NCI-H2081 treated with DMSO at 0.1 percent for 48 hours (cell line): ENCODE data around the gene FLYWCH1.
"Not testable (repeated sequence)": the region's sequence is repeated elsewhere in the genome, so short reads cannot be mapped to it uniquely, and the experiment has no call there.

ENCODE experiments used
- DNase-seq: peaks from one replicate; lab custom pipeline; 2025; lab: John Stamatoyannopoulos, UW

FLYWCH1 gene

GRCh38 chr16:2927010-2927646 lies 15.4 kb downstream of the FLYWCH1 start:
- peak; percentile 15 for DNase-seq

- DNase-seq = not testable (repeated sequence)
Measured at GRCh38 chr16:2928151-2928550, 16.4 kb downstream of the FLYWCH1 start.

DNA sequence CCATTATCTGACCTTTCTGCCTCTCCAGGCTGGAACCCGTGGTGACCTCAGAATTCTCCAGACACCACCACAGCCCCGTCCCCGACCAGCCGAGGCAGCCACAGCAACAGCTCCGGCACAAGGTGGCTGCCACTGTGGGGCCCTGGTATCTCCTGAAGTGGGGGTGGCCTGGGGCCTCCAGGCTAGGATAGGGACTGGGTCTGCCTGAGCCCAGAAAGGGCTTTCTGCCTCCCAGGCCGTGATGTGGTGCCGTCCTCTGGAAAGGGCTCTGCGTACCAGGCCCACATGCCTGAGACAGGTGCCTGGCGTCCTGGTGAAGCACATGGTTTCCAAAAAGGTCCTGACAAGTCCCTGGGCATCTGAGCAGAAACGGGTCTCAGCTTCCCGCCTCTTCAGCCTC lies 17.1 kb downstream of the FLYWCH1 start:
- no peak for DNase-seq

DNA sequence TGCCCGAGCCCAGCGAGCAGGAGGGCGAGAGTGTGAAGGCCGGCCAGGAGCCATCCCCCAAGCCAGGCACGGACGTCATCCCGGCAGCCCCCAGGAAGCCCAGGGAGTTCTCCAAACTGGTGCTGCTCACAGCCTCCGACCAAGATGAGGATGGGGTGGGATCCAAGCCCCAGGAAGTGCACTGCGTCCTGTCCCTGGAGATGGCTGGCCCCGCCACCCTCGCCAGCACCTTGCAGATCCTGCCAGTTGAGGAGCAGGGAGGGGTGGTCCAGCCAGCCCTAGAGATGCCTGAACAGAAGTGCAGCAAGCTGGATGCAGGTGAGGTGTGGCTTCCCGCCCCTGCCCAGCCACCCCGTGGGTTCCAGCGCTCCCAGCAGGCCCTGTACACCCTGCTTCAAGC lies 18.0 kb downstream of the FLYWCH1 start:
- DNase-seq = no peak

DNA sequence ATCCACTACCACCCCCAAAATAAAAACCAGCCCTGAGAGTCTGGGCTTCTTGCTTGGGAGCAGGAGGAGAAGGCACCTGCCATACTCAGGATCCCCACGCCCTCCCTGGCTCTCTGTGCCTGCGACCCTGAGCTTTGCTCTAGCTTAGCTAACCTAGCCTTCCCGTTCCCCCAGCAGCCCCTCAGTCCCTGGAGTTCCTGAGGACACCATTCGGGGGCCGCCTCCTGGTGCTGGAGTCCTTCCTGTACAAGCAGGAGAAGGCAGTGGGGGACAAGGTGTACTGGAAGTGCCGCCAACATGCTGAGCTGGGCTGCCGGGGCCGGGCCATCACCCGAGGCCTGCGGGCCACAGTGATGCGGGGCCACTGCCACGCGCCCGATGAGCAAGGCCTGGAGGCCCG lies 18.5 kb downstream of the FLYWCH1 start:
- no peak for DNase-seq

DNA sequence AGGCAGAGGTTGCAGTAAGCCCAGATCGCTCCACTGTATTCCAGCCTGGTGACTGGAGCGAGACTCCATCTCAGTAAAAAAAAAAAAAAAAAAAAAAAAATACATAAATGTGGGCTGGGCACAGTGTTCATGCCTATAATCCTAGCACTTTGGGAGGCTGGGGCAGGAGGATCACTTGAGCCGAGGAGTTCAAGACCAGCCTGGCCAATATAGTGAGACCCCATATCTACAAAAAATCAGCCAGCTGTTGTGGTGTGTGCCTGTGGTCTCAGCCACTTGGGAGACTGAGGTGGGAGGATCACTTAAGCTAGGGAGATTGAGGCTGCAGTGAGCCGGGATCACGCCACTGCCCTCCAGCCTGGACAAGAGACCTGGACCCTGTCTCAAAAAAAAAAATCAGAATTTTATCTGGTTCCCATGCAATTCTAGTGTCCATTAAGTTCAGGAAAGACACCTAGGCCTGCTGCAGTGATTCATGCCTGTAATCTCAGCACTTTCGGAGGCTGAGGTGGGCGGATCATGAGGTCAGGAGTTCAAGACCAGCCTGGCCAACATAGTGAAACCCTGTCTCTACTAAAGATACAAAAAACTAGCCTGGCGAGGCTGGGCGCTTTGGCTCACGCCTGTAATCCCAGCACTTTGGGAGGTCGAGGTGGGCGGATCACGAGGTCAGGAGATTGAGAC lies 19.6 kb downstream of the FLYWCH1 start:
- DNase-seq = not testable (repeated sequence)

GRCh38 chr16:2933136-2933535 lies 21.4 kb downstream of the FLYWCH1 start:
- no peak for DNase-seq

DNA sequence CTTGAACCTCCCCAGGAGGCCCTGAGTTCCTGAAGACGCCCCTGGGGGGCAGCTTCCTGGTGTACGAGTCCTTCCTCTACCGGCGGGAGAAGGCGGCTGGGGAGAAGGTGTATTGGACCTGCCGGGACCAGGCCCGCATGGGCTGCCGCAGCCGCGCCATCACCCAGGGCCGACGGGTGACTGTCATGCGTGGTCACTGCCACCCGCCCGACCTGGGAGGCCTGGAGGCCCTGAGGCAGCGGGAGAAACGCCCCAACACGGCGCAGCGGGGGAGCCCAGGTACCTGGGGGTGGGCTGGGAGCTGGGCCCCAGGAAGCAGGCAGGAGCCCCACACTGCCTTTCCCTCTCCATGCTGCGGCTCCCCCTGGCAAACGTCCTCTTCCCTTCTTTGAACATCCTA lies 22.0 kb downstream of the FLYWCH1 start:
- no peak for DNase-seq

GRCh38 chr16:2934450-2934849 lies 22.7 kb downstream of the FLYWCH1 start:
- no peak for DNase-seq

GRCh38 chr16:2936436-2937011 lies 24.8 kb downstream of the FLYWCH1 start:
- no peak for DNase-seq

DNA sequence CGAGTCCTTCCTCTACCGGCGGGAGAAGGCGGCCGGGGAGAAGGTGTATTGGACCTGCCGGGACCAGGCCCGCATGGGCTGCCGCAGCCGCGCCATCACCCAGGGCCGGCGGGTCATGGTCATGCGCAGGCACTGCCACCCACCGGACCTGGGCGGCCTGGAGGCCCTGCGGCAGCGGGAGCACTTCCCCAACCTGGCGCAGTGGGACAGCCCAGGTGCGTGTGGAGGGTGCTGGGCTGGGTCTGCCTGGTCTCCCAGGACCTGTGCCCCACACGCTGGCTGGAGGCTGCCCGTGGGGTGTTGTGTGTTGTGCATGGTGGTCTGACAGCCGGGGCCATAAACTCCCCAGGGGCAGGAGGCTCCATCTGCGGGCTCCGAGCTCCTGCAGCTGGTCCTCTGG lies 25.4 kb downstream of the FLYWCH1 start:
- DNase-seq = no peak

GRCh38 chr16:2938206-2938605 lies 26.5 kb downstream of the FLYWCH1 start:
- no peak for DNase-seq

DNA sequence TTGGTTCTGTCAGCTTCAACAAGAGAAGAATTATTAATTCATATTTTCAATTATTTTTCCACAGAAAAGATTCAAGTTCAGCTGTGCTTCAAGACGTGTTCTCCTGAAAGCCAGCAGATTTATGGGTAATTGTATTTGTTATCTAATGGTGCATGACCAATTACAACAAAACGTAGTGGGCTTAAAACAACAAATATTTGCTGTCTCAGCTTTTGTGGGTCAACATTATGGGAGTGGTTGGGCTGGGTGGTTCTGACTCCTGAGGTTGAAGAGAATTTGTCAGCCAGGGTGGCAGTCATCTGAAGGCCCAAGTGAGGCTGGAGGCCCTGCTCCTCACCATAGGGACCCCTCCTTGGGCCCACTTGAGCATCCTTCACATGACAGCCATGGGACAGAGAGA lies 28.2 kb downstream of the FLYWCH1 start:
- DNase-seq = no peak

DNA sequence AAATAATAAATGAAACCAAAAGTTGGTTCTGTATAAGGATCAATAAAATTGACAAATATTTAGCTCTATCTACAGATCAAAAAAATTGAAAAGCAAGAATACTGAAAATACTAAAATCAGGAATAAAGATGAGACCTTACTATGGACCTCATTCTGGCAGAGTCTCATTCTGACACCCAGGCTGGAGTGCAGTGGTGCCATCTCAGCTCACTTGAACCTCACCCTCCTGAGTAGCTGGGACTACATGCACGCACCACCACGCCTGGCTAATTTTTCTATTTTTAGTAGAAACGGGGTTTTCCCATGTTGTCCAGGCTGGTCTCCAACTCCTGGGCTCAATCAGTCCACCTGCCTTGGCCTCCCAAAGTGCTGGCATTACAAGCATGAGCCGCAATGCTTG lies 30.3 kb downstream of the FLYWCH1 start:
- no peak for DNase-seq

DNA sequence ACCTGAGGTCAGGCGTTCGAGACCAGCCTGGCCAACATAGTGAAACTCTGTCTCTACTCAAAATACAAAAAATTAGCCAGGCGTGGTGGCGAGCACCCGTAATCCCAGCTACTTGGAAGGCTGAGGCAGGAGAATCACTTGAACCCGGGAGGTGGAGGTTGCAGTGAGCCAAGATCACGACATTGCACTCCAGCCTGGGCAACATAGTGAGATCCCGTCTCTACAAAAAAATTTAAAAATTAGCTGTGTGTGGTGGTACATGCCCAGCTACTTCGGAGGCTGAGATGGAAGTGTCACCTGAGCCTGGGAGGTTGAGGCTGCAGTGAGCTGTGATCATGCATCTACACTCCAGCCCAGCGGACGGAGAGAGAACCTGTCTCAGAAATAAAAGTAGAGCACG lies 32.0 kb downstream of the FLYWCH1 start:
- not testable (repeated sequence) for DNase-seq

GRCh38 chr16:2946649-2947048 lies 34.9 kb downstream of the FLYWCH1 start:
- DNase-seq = no peak

GRCh38 chr16:2948807-2949704 lies 37.3 kb downstream of the FLYWCH1 start:
- DNase-seq = no peak

DNA sequence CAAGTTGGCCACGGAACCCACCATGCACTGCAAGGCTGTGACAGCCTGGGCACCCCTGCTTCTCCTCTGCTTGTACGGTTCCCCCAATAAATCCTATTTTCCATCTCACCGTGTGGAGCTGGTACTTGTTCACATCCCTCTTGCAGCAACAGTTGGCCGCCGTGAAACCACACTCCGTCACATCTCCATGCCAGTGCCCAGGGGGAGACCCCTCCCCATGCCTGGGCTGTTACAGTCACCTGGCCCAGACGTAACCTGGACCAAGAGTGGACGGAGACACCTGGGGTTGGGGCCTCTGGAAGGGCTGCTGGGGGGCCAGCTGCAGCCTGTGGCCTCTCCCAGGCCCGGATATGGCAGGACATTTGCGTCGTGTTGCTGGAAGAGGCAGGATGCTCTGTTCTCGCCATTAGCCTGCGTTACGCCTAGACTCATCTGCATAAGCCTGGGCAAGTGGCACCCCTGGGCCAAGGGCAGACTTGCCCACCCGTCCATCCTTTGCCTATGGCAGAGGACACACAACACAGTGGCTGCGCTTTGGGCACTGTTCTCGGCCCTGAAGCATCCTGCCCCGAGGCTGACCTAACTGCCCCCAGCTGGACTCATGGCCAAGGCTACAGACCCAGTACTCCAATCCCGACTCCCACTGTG lies 38.1 kb downstream of the FLYWCH1 start:
- DNase-seq = no peak

DNA sequence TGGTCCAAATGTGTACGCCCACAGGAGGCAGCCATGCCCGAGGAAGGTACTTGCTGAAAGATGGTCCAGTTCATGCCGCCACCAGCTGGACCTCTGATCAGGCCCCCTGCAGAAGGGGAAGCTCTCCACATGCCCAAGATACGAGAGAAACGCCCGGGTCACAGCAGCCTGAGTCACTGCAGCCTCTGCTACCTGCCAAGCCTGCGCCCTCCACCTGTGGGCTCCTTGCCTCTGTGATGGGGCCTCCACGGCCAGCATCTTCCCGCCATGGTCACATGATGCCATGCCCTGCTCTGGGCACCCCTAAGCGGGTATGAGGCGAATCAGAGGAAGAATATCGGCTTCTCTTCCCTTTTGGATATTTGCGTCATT lies 38.6 kb downstream of the FLYWCH1 start:
- no peak for DNase-seq

DNA sequence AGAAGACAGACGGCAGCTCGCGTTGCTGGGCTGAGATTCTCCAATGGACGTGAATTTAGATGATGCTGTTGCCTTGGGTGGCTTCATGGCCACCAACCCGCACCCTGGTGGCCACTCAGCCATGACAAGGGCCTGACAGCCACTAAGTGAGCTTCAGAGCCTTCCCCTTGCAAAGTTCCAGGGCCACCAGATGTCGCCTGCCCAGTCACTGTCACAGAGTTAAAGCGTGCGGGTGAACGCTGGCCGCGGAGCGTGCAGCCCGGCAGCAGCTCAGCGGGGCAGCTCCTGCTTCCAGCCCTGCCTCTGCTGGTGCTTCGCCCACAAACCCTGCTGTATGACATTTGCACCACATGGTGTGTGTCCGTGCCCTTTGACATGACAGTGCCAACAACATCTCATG lies 39.0 kb downstream of the FLYWCH1 start:
- no peak for DNase-seq

- no peak for DNase-seq
Measured at GRCh38 chr16:2952679-2953078, 40.9 kb downstream of the FLYWCH1 start.
